Endothelial cell of umbilical vein (primary cell): ENCODE measurements around the gene STX8. TPM values are rescaled to one million over a fixed set of nuclear protein-coding genes. Genes with fewer than 3 reads are reported as not detected.

Experiments used
- BruUV-seq: library from RNA; stranded (reverse); fragments of 400-500 nt; replicated peaks from 2 replicates; lab custom pipeline; 2021; lab: Mats Ljungman, UMichigan
- CTCF ChIA-PET: fragments of 300-600, 350-600 bp; sonication (Branson Sonifier 250); formaldehyde crosslinking; loops from one replicate; lab custom pipeline; 2021; ENCODE audit warnings: antibody characterized with exemption, inconsistent platforms; lab: Charles Lee
- POLR2A ChIA-PET: fragments of 300-600, 350-600 bp; sonication (Branson Sonifier 250); formaldehyde crosslinking; loops from one replicate; lab custom pipeline; 2021; ENCODE audit warnings: antibody characterized with exemption, inconsistent platforms; lab: Charles Lee
- DNase-seq: peaks from one replicate; pipeline ENCODE4 v3.0.0-alpha.2; 2011; ENCODE audit warnings: low read depth, low spot score
- FAIRE-seq: peaks from 2 replicates; lab custom pipeline; 2011; peaks lifted over from hg19 to GRCh38; lab: Jason Lieb, UNC
- H2AFZ ChIP-seq: 2 replicates; pipeline ENCODE4 v1.6.0; 2012; ENCODE audit warnings: low read depth, low read length, control low read depth, inconsistent platforms
- H3K27ac ChIP-seq: 2 replicates; pipeline ENCODE4 v1.5.1; 2011; ENCODE audit warnings: low read depth, mild to moderate bottlenecking, control low read depth, low read length, moderate library complexity; ENCODE audit not compliant: insufficient read depth
- H3K27me3 ChIP-seq, 2 experiments: 2 replicates each; pipeline versions ENCODE4 v1.6.0 to v1.6.1; 2011; ENCODE audit warnings: low read length in 2 of 2, mixed read lengths in 1 of 2; ENCODE audit not compliant: control insufficient read depth in 2 of 2, insufficient read depth in 2 of 2
- H3K36me3 ChIP-seq, 2 experiments: 2 replicates in 1 of 2; 3 replicates in 1 of 2; pipeline ENCODE4 v1.5.1; 2011; ENCODE audit warnings: low read length in 2 of 2, mild to moderate bottlenecking in 1 of 2, moderate library complexity in 1 of 2; ENCODE audit not compliant: control insufficient read depth in 2 of 2, insufficient read depth in 2 of 2; ENCODE audit errors: extremely low read depth in 1 of 2
- H3K4me1 ChIP-seq: 3 replicates; pipeline ENCODE4 v1.5.1; 2011; ENCODE audit warnings: mild to moderate bottlenecking, low read length; ENCODE audit not compliant: control insufficient read depth, insufficient read depth; ENCODE audit errors: extremely low read depth
- H3K4me2 ChIP-seq: 2 replicates; pipeline ENCODE4 v1.6.1; 2011; ENCODE audit warnings: low read length, control low read depth, mixed read lengths; ENCODE audit not compliant: insufficient read depth
- H3K4me3 ChIP-seq, 3 experiments: fragments of 200-600 bp in 1 of 3; sonication (generic), shearing (Covaris generic) in 1 of 3; replicated peaks in 1 of 3; 2 replicates each; pipeline ENCODE4 v1.5.1; 2011 to 2016; ENCODE audit warnings: control low read depth in 3 of 3, low read length in 3 of 3, mild to moderate bottlenecking in 2 of 3, inconsistent platforms in 1 of 3, low read depth in 1 of 3, moderate library complexity in 1 of 3; ENCODE audit not compliant: insufficient read depth in 1 of 3
- H3K79me2 ChIP-seq: 2 replicates; pipeline ENCODE4 v1.6.0; 2012; ENCODE audit warnings: low read length, inconsistent platforms; ENCODE audit not compliant: control insufficient read depth, insufficient read depth
- H3K9ac ChIP-seq: replicated peaks from 2 replicates; pipeline ENCODE3; 2011; ENCODE audit warnings: low read length, control low read depth; ENCODE audit not compliant: insufficient read depth; ENCODE audit errors: extremely low read depth
- H3K9me1 ChIP-seq: replicated peaks from 3 replicates; pipeline ENCODE4 v1.6.0; 2011; ENCODE audit warnings: mild to moderate bottlenecking, low read length; ENCODE audit not compliant: control insufficient read depth, insufficient read depth; ENCODE audit errors: extremely low read depth
- H3K9me3 ChIP-seq: replicated peaks from 2 replicates; pipeline ENCODE4 v1.5.1; 2012; ENCODE audit warnings: low read length, inconsistent platforms; ENCODE audit not compliant: control insufficient read depth, insufficient read depth
- H4K20me1 ChIP-seq: replicated peaks from 2 replicates; pipeline ENCODE3; 2011; ENCODE audit warnings: mild to moderate bottlenecking, low read length; ENCODE audit not compliant: control insufficient read depth, insufficient read depth; ENCODE audit errors: extremely low read depth
- FOS ChIP-seq: IDR thresholded peaks from 2 replicates; pipeline ENCODE4 v1.6.1; 2011; ENCODE audit warnings: mild to moderate bottlenecking, low read length, moderate library complexity, borderline replicate concordance; ENCODE audit not compliant: insufficient read depth
- GATA2 ChIP-seq: IDR thresholded peaks from 2 replicates; pipeline ENCODE4 v1.7.0; 2011; ENCODE audit warnings: low read depth, mild to moderate bottlenecking, moderate library complexity, mixed read lengths, low read length; ENCODE audit not compliant: insufficient read length, insufficient read depth
- JUN ChIP-seq: IDR thresholded peaks from 2 replicates; pipeline ENCODE4 v1.6.1; 2011; ENCODE audit warnings: borderline replicate concordance, low read depth; ENCODE audit not compliant: insufficient read length, insufficient read depth
- MYC ChIP-seq: IDR thresholded peaks from one replicate; pipeline ENCODE4 v1.6.1; 2011; ENCODE audit warnings: mild to moderate bottlenecking, low read depth, low read length
- POLR2A ChIP-seq: IDR thresholded peaks from 2 replicates; pipeline ENCODE4 v1.6.1; 2012; ENCODE audit warnings: low read depth, mild to moderate bottlenecking, control low read depth, low read length
- POLR2AphosphoS5 ChIP-seq: IDR thresholded peaks from 2 replicates; pipeline ENCODE4 v1.6.1; 2012; ENCODE audit warnings: low read depth, mild to moderate bottlenecking, control low read depth, low read length, moderate library complexity; ENCODE audit not compliant: insufficient read depth
- dilution Hi-C: fragments of 300-500 bp; cut with MboI; formaldehyde crosslinking; loops from one replicate; pipeline ENCODE4 v1.15.0; 2019; ENCODE audit warnings: low sequenced_read_pairs; ENCODE audit not compliant: extremely low pct_ligation_motif_present
- intact Hi-C: fragments of 100-400 bp; cut with micrococcal nuclease; formaldehyde crosslinking; loops from one replicate; pipeline ENCODE4 v1.10.0; 2022
- polyA plus RNA-seq, 4 experiments: library from polyadenylated mRNA; depleted of rRNA in 3 of 4; stranded (reverse) in 3 of 4; unstranded in 1 of 4; fragments of >200 nt; gene quantifications; 2 replicates each; pipeline versions ENCODE4 v1.2.1 to v1.2.3, GENCODE V29; 2011 to 2012; ENCODE audit warnings: missing spikeins in 1 of 4
- total RNA-seq: library from RNA; stranded (reverse); gene quantifications from 2 replicates; pipeline ENCODE4 v1.2.3, GENCODE V29; 2021
- TF ChIP-seq, protein P1 (sequence below): IDR thresholded peaks from 2 replicates; pipeline ENCODE4 v1.6.1; 2011; ENCODE audit not compliant: insufficient read depth, insufficient read length
- TF ChIP-seq, protein P2 (sequence below), 2 donors: IDR thresholded peaks; 1 replicate in 1 of 2; 2 replicates in 1 of 2; pipeline ENCODE4 v1.5.1; 2011; ENCODE audit warnings: low read length in 2 of 2, mild to moderate bottlenecking in 2 of 2, moderate library complexity in 2 of 2, control low read depth in 1 of 2, inconsistent platforms in 1 of 2, low read depth in 1 of 2; ENCODE audit not compliant: insufficient read depth in 1 of 2; ENCODE audit errors: extremely low read depth in 1 of 2

Gene STX8
- total and polyA plus RNA-seq, 2 donors (not counting 3 experiments of a cell fraction or from before 2014, with no cell fraction given) = 25.9 to 67.3 TPM

DNA sequence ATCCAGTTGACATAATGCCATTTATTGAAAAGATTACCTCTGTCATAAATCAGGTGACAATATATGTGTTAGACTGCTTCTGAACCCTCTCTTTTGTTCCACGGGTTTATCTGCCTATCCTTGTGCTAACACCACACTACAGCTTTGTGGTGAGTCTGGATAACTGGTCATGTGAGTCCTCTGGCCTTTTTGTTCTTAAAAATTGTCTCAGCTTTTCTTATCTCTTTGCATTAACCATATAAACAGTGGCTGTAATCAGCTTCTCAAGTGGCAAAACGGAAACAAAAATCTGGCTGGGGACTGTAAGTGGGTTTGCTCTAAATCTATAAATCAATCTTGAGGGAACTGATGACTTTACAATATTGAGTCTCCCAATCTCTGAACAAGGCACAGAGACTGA is 44.6 kb downstream of the STX8 start:
- BruUV-seq = no TSS peak
- Histone ChIP-seq H3K36me3 (no peaks in the 10 kb centered on the region), H3K4me2 (no peak overlapping the region), H3K79me2 (no peaks in the 10 kb centered on the region), H3K4me3 (no peak overlapping the region), H3K4me1 (no peaks in the 10 kb centered on the region), H3K9me1 (no peaks in the 10 kb centered on the region), H2AFZ (no peak overlapping the region), H4K20me1 (no peaks in the 10 kb centered on the region), H3K9ac (no peak overlapping the region), H3K27ac (no peak overlapping the region), H3K9me3 (no peaks in the 10 kb centered on the region), H3K27me3 (no peaks in the 10 kb centered on the region)
- FAIRE-seq = no peak
- dilution Hi-C loops (no loop called here), intact Hi-C loops (no loop called here)
- CTCF ChIA-PET = interaction anchor here (1.9 to 3.7 kb wide), 3 partner anchors 10 to 537 kb away, joined by 7 to 42 read pairs (median 18); no protein-coding TSS in a partner anchor
- POLR2A ChIA-PET = no interaction called here
- DNase-seq = peak; percentile 8
- TF ChIP-seq MYC (no peak), POLR2A (no peak), FOS (no peak), GATA2 (no peak), POLR2AphosphoS5 (no peak), JUN (no peak)
- TF ChIP-seq, protein P1, sequence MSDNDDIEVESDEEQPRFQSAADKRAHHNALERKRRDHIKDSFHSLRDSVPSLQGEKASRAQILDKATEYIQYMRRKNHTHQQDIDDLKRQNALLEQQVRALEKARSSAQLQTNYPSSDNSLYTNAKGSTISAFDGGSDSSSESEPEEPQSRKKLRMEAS = no peak

DNA sequence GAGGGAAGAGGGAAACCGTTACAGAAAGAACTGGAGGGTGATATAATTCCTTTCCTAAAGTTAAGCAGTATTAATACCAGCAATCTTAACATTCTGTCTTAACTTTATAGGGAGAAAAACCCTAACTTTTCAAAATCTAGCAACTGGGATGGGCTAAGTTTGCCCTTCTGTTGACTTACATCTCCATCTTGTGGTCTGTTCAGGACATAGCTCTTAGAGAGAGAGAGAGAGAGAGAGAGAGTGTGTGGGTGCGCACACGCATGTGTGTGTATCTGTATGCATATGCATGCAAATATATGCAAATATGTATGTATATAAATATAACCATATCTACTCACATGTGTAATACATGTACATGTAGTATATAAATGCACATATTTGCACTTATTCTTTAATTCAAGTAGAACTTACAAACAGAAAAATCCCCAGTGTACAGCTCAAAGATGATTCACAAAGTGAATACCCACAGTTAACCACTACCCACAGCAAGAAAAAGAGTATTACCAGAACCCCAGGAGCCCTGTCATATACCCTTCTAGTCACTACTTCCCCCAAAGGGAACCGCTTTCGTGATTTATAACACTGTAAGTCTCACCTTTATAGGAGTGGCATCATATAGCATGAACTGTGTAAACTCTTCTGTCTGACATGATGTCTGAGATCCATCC is 46.5 kb downstream of the STX8 start:
- TF ChIP-seq MYC = no peak
- TF ChIP-seq, protein P2, sequence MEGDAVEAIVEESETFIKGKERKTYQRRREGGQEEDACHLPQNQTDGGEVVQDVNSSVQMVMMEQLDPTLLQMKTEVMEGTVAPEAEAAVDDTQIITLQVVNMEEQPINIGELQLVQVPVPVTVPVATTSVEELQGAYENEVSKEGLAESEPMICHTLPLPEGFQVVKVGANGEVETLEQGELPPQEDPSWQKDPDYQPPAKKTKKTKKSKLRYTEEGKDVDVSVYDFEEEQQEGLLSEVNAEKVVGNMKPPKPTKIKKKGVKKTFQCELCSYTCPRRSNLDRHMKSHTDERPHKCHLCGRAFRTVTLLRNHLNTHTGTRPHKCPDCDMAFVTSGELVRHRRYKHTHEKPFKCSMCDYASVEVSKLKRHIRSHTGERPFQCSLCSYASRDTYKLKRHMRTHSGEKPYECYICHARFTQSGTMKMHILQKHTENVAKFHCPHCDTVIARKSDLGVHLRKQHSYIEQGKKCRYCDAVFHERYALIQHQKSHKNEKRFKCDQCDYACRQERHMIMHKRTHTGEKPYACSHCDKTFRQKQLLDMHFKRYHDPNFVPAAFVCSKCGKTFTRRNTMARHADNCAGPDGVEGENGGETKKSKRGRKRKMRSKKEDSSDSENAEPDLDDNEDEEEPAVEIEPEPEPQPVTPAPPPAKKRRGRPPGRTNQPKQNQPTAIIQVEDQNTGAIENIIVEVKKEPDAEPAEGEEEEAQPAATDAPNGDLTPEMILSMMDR (IDR thresholded peaks at IDR 0.05; ENCODE audit: extremely low read depth in 1 of 2, insufficient read depth in 1 of 2, low read depth in 1 of 2, low read length in 2 of 2) = peak; percentile 37 to 41
- dilution Hi-C loops (no loop called here), intact Hi-C loops (loop anchor here (10.0 kb wide), 1 partner anchor 634 kb away; no protein-coding TSS in a partner anchor)
- no TSS peak for BruUV-seq
- ChIA-PET CTCF (interaction anchor here (0.6 to 3.2 kb wide), 14 partner anchors 9 to 535 kb away, joined by 3 to 42 read pairs (median 3); no protein-coding TSS in a partner anchor), POLR2A (no interaction called here)
- no peaks in the 10 kb centered on the region for H3K79me2 ChIP-seq
- no peaks in the 10 kb centered on the region for H4K20me1 ChIP-seq
- no peaks in the 10 kb centered on the region for H3K4me1 ChIP-seq
- no peaks in the 10 kb centered on the region for H3K9me3 ChIP-seq
- DNase-seq (peak; percentile 24), FAIRE-seq (peak; percentile 37)
- no peak overlapping the region for H3K4me3 ChIP-seq
- H3K9me1 ChIP-seq = no peaks in the 10 kb centered on the region
- no peaks in the 10 kb centered on the region for H3K27me3 ChIP-seq
- H2AFZ ChIP-seq = no peak overlapping the region
- H3K36me3 ChIP-seq = no peaks in the 10 kb centered on the region
- H3K9ac ChIP-seq = no peak overlapping the region
- H3K4me2 ChIP-seq = no peak overlapping the region
- no peak overlapping the region for H3K27ac ChIP-seq
